OCI-LY1 (cell line): Measurements from ENCODE around the gene KLHL14.

Source experiments
- CTCF ChIP-seq: fragments of 200-600 bp; sonication (generic), shearing (Covaris generic); IDR thresholded peaks from 2 replicates; pipeline ENCODE4 v1.5.1; 2017; ENCODE audit warnings: mild to moderate bottlenecking, antibody characterized with exemption, low read length, moderate library complexity, mixed read lengths
- EZH2 ChIP-seq: fragments of 200-600 bp; sonication (generic), shearing (Covaris generic); IDR thresholded peaks from 2 replicates; pipeline ENCODE4 v1.8.0; 2017; ENCODE audit warnings: borderline replicate concordance, mixed run types, mild to moderate bottlenecking, antibody characterized with exemption, low read length, moderate library complexity, mixed read lengths

GRCh38 chr18:32779010-32779409, 6.2 kb upstream of the KLHL14 start:
- TF ChIP-seq CTCF (no peak), EZH2 (no peak)
